ENCODE measurements around the gene KIF1A. TPM values are rescaled to one million over a fixed set of nuclear protein-coding genes. Genes with fewer than 3 reads are reported as not detected.

Gene KIF1A
- total RNA-seq, 2 experiments from 2014 or later: 3.3 to 3.8 TPM

GRCh38 chr2:240799033-240799820 is 20.8 kb downstream of the KIF1A start:
- H3K36me3 Mint-ChIP-seq: no peaks in the 10 kb centered on the region
- ChIA-PET CTCF (no interaction called here), POLR2A (no interaction called here)
- H3K27me3 Mint-ChIP-seq: peaks cover 28% of the 10 kb centered on the region
- intact Hi-C loops (cut with micrococcal nuclease): no loop called here
- no peak overlapping the region for H3K4me3 Mint-ChIP-seq
- DNase-seq: no peak
- H3K27ac Mint-ChIP-seq: no peak overlapping the region
- no peaks in the 10 kb centered on the region for H3K4me1 Mint-ChIP-seq (ENCODE audit: low read depth)
- no peaks in the 10 kb centered on the region for H3K9me3 Mint-ChIP-seq

GRCh38 chr2:240798327-240798905 is 21.6 kb downstream of the KIF1A start:
- peaks cover 28% of the 10 kb centered on the region for H3K27me3 Mint-ChIP-seq
- ChIA-PET CTCF (no interaction called here), POLR2A (no interaction called here)
- DNase-seq: no peak
- no peaks in the 10 kb centered on the region for H3K4me1 Mint-ChIP-seq (ENCODE audit: low read depth)
- no peaks in the 10 kb centered on the region for H3K9me3 Mint-ChIP-seq
- H3K36me3 Mint-ChIP-seq: no peaks in the 10 kb centered on the region
- no peak overlapping the region for H3K27ac Mint-ChIP-seq
- H3K4me3 Mint-ChIP-seq: no peak overlapping the region
- intact Hi-C loops (cut with micrococcal nuclease): no loop called here

GRCh38 chr2:240797914-240798313 is 22.1 kb downstream of the KIF1A start:
- peaks cover 28% of the 10 kb centered on the region for H3K27me3 Mint-ChIP-seq
- intact Hi-C loops (cut with micrococcal nuclease): no loop called here
- ChIA-PET CTCF (no interaction called here), POLR2A (no interaction called here)
- H3K27ac Mint-ChIP-seq: no peak overlapping the region
- H3K4me1 Mint-ChIP-seq (ENCODE audit: low read depth): no peaks in the 10 kb centered on the region
- no peaks in the 10 kb centered on the region for H3K9me3 Mint-ChIP-seq
- H3K4me3 Mint-ChIP-seq: no peak overlapping the region
- H3K36me3 Mint-ChIP-seq: no peaks in the 10 kb centered on the region
- no peak for DNase-seq

- no peaks in the 10 kb centered on the region for H3K36me3 Mint-ChIP-seq
- H3K4me3 Mint-ChIP-seq: no peak overlapping the region
- no peaks in the 10 kb centered on the region for H3K4me1 Mint-ChIP-seq (ENCODE audit: low read depth)
- H3K27me3 Mint-ChIP-seq: peaks cover 28% of the 10 kb centered on the region
- ChIA-PET CTCF (no interaction called here), POLR2A (no interaction called here)
- no peaks in the 10 kb centered on the region for H3K9me3 Mint-ChIP-seq
- DNase-seq: no peak
- intact Hi-C loops (cut with micrococcal nuclease): no loop called here
- no peak overlapping the region for H3K27ac Mint-ChIP-seq
These were observed 22.5 kb downstream of the KIF1A start for GRCh38 chr2:240797500-240797895.

- Mint-ChIP-seq H3K27ac (no peak overlapping the region), H3K4me1 (ENCODE audit: low read depth) (no peaks in the 10 kb centered on the region), H3K9me3 (no peaks in the 10 kb centered on the region), H3K36me3 (no peaks in the 10 kb centered on the region), H3K27me3 (peaks cover 26% of the 10 kb centered on the region), H3K4me3 (no peak overlapping the region)
- POLR2A ChIA-PET: no interaction called here
- intact Hi-C loops (cut with micrococcal nuclease): no loop called here
- CTCF ChIA-PET: no interaction called here
- no peak for DNase-seq
These were observed 23.2 kb downstream of the KIF1A start for GRCh38 chr2:240796543-240797499.

- H3K4me3 Mint-ChIP-seq: no peak overlapping the region
- H3K4me1 Mint-ChIP-seq (ENCODE audit: low read depth): no peaks in the 10 kb centered on the region
- H3K36me3 Mint-ChIP-seq: no peaks in the 10 kb centered on the region
- H3K9me3 Mint-ChIP-seq: no peaks in the 10 kb centered on the region
- intact Hi-C loops (cut with micrococcal nuclease): no loop called here
- no peak for DNase-seq
- H3K27me3 Mint-ChIP-seq: peaks cover 22% of the 10 kb centered on the region
- ChIA-PET CTCF (no interaction called here), POLR2A (no interaction called here)
- H3K27ac Mint-ChIP-seq: no peak overlapping the region
These were observed 24.0 kb downstream of the KIF1A start for GRCh38 chr2:240795916-240796510.

- ChIA-PET CTCF (no interaction called here), POLR2A (no interaction called here)
- Mint-ChIP-seq H3K27me3 (peaks cover 22% of the 10 kb centered on the region), H3K36me3 (no peaks in the 10 kb centered on the region), H3K4me3 (no peak overlapping the region), H3K27ac (no peak overlapping the region), H3K4me1 (ENCODE audit: low read depth) (no peaks in the 10 kb centered on the region), H3K9me3 (no peaks in the 10 kb centered on the region)
- no peak for DNase-seq
- intact Hi-C loops (cut with micrococcal nuclease): no loop called here
These were observed 24.6 kb downstream of the KIF1A start for GRCh38 chr2:240795454-240795853.

GRCh38 chr2:240794178-240794721 is 25.8 kb downstream of the KIF1A start:
- intact Hi-C loops (cut with micrococcal nuclease): no loop called here
- DNase-seq: no peak
- H3K27me3 Mint-ChIP-seq: peaks cover 14% of the 10 kb centered on the region

GRCh38 chr2:240793313-240794177 is 26.5 kb downstream of the KIF1A start:
- no peaks in the 10 kb centered on the region for H3K9me3 Mint-ChIP-seq
- no peak overlapping the region for H3K4me3 Mint-ChIP-seq
- no peak for DNase-seq
- peaks cover 9% of the 10 kb centered on the region for H3K27me3 Mint-ChIP-seq
- no peaks in the 10 kb centered on the region for H3K4me1 Mint-ChIP-seq (ENCODE audit: low read depth)
- CTCF ChIA-PET: no interaction called here
- H3K27ac Mint-ChIP-seq: no peak overlapping the region
- intact Hi-C loops (cut with micrococcal nuclease): no loop called here
- H3K36me3 Mint-ChIP-seq: no peaks in the 10 kb centered on the region
- POLR2A ChIA-PET: no interaction called here

More at GRCh38 chr2:240794178-240794721, 25.8 kb downstream of the KIF1A start:
- Mint-ChIP-seq H3K4me3 (no peak overlapping the region), H3K36me3 (no peaks in the 10 kb centered on the region), H3K27ac (no peak overlapping the region), H3K9me3 (no peaks in the 10 kb centered on the region), H3K4me1 (ENCODE audit: low read depth) (no peaks in the 10 kb centered on the region)
- ChIA-PET CTCF (no interaction called here), POLR2A (no interaction called here)

GRCh38 chr2:240792629-240793312 is 27.2 kb downstream of the KIF1A start:
- Mint-ChIP-seq H3K27ac (no peak overlapping the region), H3K4me3 (no peak overlapping the region), H3K9me3 (no peaks in the 10 kb centered on the region), H3K36me3 (no peaks in the 10 kb centered on the region), H3K4me1 (ENCODE audit: low read depth) (no peaks in the 10 kb centered on the region), H3K27me3 (peaks cover 6% of the 10 kb centered on the region)
- no peak for DNase-seq
- intact Hi-C loops (cut with micrococcal nuclease): no loop called here
- ChIA-PET CTCF (no interaction called here), POLR2A (no interaction called here)
